Vagina (tissue), 2 donors: Measurements from ENCODE around the gene FLNB.

Source experiments
- CTCF ChIP-seq, 3 experiments: fragments of 450-650 bp in 2 of 3; fragments of 200-600 bp in 1 of 3; sonication (generic) in 1 of 3; IDR thresholded peaks; one replicate each; pipeline ENCODE4 v1.5.1; 2017 to 2019; ENCODE audit warnings: antibody characterized with exemption in 3 of 3, mild to moderate bottlenecking in 2 of 3, moderate library complexity in 2 of 3
- POLR2A ChIP-seq, 2 donors: fragments of 450-650 bp; IDR thresholded peaks; one replicate each; pipeline ENCODE4 v1.6.1; 2017; ENCODE audit warnings: antibody characterized with exemption in 2 of 2, mild to moderate bottlenecking in 2 of 2, moderate library complexity in 2 of 2
- POLR2AphosphoS5 ChIP-seq, 2 donors: sonication (generic); formaldehyde crosslinking; IDR thresholded peaks; one replicate each; pipeline ENCODE4 v1.9.0; 2017; ENCODE audit warnings: antibody characterized with exemption in 2 of 2, mild to moderate bottlenecking in 2 of 2, low read depth in 1 of 2; ENCODE audit not compliant: insufficient read depth in 1 of 2

- TF ChIP-seq CTCF (IDR thresholded peaks at IDR 0.05) (no peak), POLR2AphosphoS5 (IDR thresholded peaks at IDR 0.05; ENCODE audit: insufficient read depth in 1 of 2, low read depth in 1 of 2) (no peak), POLR2A (IDR thresholded peaks at IDR 0.05) (no peak)
These were observed 207.2 kb downstream of the FLNB start for GRCh38 chr3:58215317-58216025.
